ENCODE data around the gene P2RX2. TPM values are rescaled to one million over a fixed set of nuclear protein-coding genes. Genes with fewer than 3 reads are reported as not detected.

The P2RX2 gene
- total and polyA plus RNA-seq, 2 experiments from 2014 or later, result 1.1 to 1.7 TPM

- H3K9me3 Mint-ChIP-seq, result no peaks in the 10 kb centered on the region
- Histone ChIP-seq H3K79me2 (replicated peaks; ENCODE audit: insufficient read depth) (no peaks in the 10 kb centered on the region), H3K9me2 (ENCODE audit: insufficient read depth) (no peaks in the 10 kb centered on the region), H3K4me2 (no peak overlapping the region), H3K27me3 (ENCODE audit: insufficient read depth) (no peaks in the 10 kb centered on the region), H3K36me3 (ENCODE audit: insufficient read depth) (peaks cover 60% of the 10 kb centered on the region), H3K27ac (ENCODE audit: low read depth) (no peak overlapping the region), H2AFZ (no peak overlapping the region), H3K4me1 (ENCODE audit: insufficient read depth) (no peaks in the 10 kb centered on the region), H3F3A (replicated peaks; ENCODE audit: low read depth) (no peaks in the 10 kb centered on the region), H4K20me1 (replicated peaks; ENCODE audit: insufficient read depth) (peaks cover 17% of the 10 kb centered on the region), H3K4me3 (no peak overlapping the region)
- peaks cover 83% of the 10 kb centered on the region for H3K36me3 Mint-ChIP-seq (ENCODE audit: low read depth)
- no peak for ATAC-seq
- H3K27ac Mint-ChIP-seq, result no peak overlapping the region
- H3K27me3 Mint-ChIP-seq (ENCODE audit: insufficient read depth, low read depth, poor library complexity), result peaks cover 2% of the 10 kb centered on the region
- no peak for DNase-seq (ENCODE audit: low spot score)
- TF ChIP-seq NANOG (IDR thresholded peaks at IDR 0.05; ENCODE audit: borderline replicate concordance), result no peak
- TF ChIP-seq EZH2 (IDR thresholded peaks at IDR 0.05; ENCODE audit: low read depth, unreplicated experiment), result no peak
- TF ChIP-seq ZNF462 (CRISPR knock-in tag; IDR thresholded peaks at IDR 0.05), result no peak
- H3K4me3 Mint-ChIP-seq, result no peak overlapping the region
- no peaks in the 10 kb centered on the region for H3K4me1 Mint-ChIP-seq
Observed at GRCh38 chr12:132651444-132652100, 33.0 kb downstream of the P2RX2 start.

- Histone ChIP-seq H3F3A (replicated peaks; ENCODE audit: low read depth) (0 out of 2 replicates have a peak, but pooled peaks cover 6% of the 10 kb centered on the region), H3K27ac (ENCODE audit: low read depth) (no peak overlapping the region), H3K4me3 (no peak overlapping the region), H4K20me1 (replicated peaks; ENCODE audit: insufficient read depth) (peaks cover 4% of the 10 kb centered on the region), H3K4me2 (no peak overlapping the region), H3K36me3 (ENCODE audit: insufficient read depth) (peaks cover 58% of the 10 kb centered on the region), H3K9me2 (ENCODE audit: insufficient read depth) (no peaks in the 10 kb centered on the region), H3K27me3 (ENCODE audit: insufficient read depth) (no peaks in the 10 kb centered on the region), H3K4me1 (ENCODE audit: insufficient read depth) (no peaks in the 10 kb centered on the region), H3K79me2 (replicated peaks; ENCODE audit: insufficient read depth) (no peaks in the 10 kb centered on the region), H2AFZ (no peak overlapping the region)
- DNase-seq (ENCODE audit: low spot score) (no peak), ATAC-seq (no peak)
- Mint-ChIP-seq H3K9me3 (no peaks in the 10 kb centered on the region), H3K4me1 (no peaks in the 10 kb centered on the region), H3K27me3 (ENCODE audit: insufficient read depth, low read depth, poor library complexity) (peaks cover 2% of the 10 kb centered on the region), H3K36me3 (ENCODE audit: low read depth) (peaks cover 84% of the 10 kb centered on the region), H3K27ac (no peak overlapping the region), H3K4me3 (no peak overlapping the region)
- TF ChIP-seq POLR2AphosphoS5 (IDR thresholded peaks at IDR 0.05; ENCODE audit: low read depth) (no peak), CTCF (conservative IDR thresholded peaks at IDR 0.05; ENCODE audit: low read depth in 2 of 2) (no peak), NANOG (IDR thresholded peaks at IDR 0.05; ENCODE audit: borderline replicate concordance) (no peak)
Observed at GRCh38 chr12:132653567-132654290, 35.2 kb downstream of the P2RX2 start.
